ENCODE data around the gene PREX1.

DNA sequence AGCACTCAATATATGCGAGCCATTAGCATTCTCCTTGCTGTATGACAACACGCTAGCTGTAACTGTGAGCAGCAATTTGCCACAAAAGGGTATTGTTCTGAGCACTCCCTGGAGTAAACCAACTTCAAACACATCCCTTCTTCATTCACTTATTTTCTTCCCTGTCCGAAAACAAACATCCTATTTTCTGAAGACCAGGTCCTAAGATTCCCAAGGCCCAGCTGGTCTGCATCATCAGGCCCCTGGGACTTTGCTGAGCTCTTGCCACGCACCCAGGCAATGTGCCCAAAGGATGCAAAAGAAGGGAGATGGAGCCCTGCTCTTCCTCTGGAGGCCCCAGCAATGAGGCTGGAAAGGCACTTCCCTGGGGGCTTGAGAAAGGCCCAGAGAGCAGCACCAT lies 118.1 kb downstream of the PREX1 start:
- TF ChIP-seq, protein P1, sequence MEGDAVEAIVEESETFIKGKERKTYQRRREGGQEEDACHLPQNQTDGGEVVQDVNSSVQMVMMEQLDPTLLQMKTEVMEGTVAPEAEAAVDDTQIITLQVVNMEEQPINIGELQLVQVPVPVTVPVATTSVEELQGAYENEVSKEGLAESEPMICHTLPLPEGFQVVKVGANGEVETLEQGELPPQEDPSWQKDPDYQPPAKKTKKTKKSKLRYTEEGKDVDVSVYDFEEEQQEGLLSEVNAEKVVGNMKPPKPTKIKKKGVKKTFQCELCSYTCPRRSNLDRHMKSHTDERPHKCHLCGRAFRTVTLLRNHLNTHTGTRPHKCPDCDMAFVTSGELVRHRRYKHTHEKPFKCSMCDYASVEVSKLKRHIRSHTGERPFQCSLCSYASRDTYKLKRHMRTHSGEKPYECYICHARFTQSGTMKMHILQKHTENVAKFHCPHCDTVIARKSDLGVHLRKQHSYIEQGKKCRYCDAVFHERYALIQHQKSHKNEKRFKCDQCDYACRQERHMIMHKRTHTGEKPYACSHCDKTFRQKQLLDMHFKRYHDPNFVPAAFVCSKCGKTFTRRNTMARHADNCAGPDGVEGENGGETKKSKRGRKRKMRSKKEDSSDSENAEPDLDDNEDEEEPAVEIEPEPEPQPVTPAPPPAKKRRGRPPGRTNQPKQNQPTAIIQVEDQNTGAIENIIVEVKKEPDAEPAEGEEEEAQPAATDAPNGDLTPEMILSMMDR (IDR thresholded peaks at IDR 0.05; ENCODE audit: extremely low read depth in 1 of 2, insufficient read depth in 1 of 2, low read depth in 1 of 2, low read length in 2 of 2): no peak
- TF ChIP-seq FOS (IDR thresholded peaks at IDR 0.05; ENCODE audit: borderline replicate concordance, insufficient read depth, low read length): no peak
- no peak for TF ChIP-seq EZH2 (IDR thresholded peaks at IDR 0.05; ENCODE audit: borderline replicate concordance, low read depth, low read length, severe bottlenecking)
- TF ChIP-seq POLR2A (IDR thresholded peaks at IDR 0.05; ENCODE audit: low read depth, low read length): no peak
- TF ChIP-seq POLR2AphosphoS5 (IDR thresholded peaks at IDR 0.05; ENCODE audit: insufficient read depth, low read depth, low read length): no peak
- TF ChIP-seq, protein P2, sequence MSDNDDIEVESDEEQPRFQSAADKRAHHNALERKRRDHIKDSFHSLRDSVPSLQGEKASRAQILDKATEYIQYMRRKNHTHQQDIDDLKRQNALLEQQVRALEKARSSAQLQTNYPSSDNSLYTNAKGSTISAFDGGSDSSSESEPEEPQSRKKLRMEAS (IDR thresholded peaks at IDR 0.05; ENCODE audit: insufficient read depth, insufficient read length): no peak
- no peak for TF ChIP-seq JUN (IDR thresholded peaks at IDR 0.05; ENCODE audit: borderline replicate concordance, insufficient read depth, insufficient read length, low read depth)
- TF ChIP-seq MYC (IDR thresholded peaks at IDR 0.05; ENCODE audit: low read depth, low read length): no peak
- TF ChIP-seq GATA2 (IDR thresholded peaks at IDR 0.05; ENCODE audit: insufficient read depth, insufficient read length, low read depth, low read length): no peak
